Adrenal gland (tissue), 5 donors: ENCODE data around the gene HNRNPUL1.

Experiments used
- CTCF ChIP-seq, 6 experiments: fragments of 450-650 bp in 4 of 6; fragments of 200-600 bp in 2 of 6; sonication (generic) in 1 of 6; IDR thresholded peaks; 1 replicate in 5 of 6; 2 replicates in 1 of 6; pipeline versions ENCODE4 v1.5.1 to v1.8.0; 2016 to 2021; ENCODE audit warnings: antibody characterized with exemption in 6 of 6, mild to moderate bottlenecking in 2 of 6, moderate library complexity in 1 of 6
- POLR2A ChIP-seq, 2 donors: fragments of 450-650 bp; IDR thresholded peaks; one replicate each; pipeline ENCODE4 v1.6.1; 2017; ENCODE audit warnings: antibody characterized with exemption in 2 of 2, mild to moderate bottlenecking in 2 of 2, moderate library complexity in 1 of 2
- donor health status: DM: no; HTN: no; CAD: no.

GRCh38 chr19:41224632-41225031 lies 39.5 kb upstream of the HNRNPUL1 start:
- TF ChIP-seq CTCF (IDR thresholded peaks at IDR 0.05) (no peak), POLR2A (IDR thresholded peaks at IDR 0.05) (no peak)
